Stimulated activated CD4-positive, alpha-beta T cell treated with anti-CD3 and anti-CD28 coated beads, Interleukin-1b, Interleukin-23, amount 100 ng/mL, for 48 hours (primary cell): ENCODE results near the gene C6orf118.

Source experiments
- DNase-seq: peaks from one replicate; pipeline ENCODE4 v3.0.0-alpha.2; 2020

The C6orf118 gene

GRCh38 chr6:165243801-165244200 is 65.6 kb downstream of the C6orf118 start:
- DNase-seq = no peak

- DNase-seq = no peak
Observed at GRCh38 chr6:165236326-165236725, 73.1 kb downstream of the C6orf118 start.

- no peak for DNase-seq
Observed at GRCh38 chr6:165232731-165233488, 76.5 kb downstream of the C6orf118 start.

- DNase-seq = no peak
Observed at GRCh38 chr6:165231581-165232561, 77.5 kb downstream of the C6orf118 start.

- no peak for DNase-seq
Observed at GRCh38 chr6:165231177-165231576, 78.2 kb downstream of the C6orf118 start.
